ENCODE measurements around the gene CD164.

GRCh38 chr6:109345986-109346385 lies 36.3 kb downstream of the CD164 start:
- no peak for TF ChIP-seq CTCF (conservative IDR thresholded peaks at IDR 0.05; ENCODE audit: low read depth, low read length)
- no peak for TF ChIP-seq EZH2 (IDR thresholded peaks at IDR 0.05; ENCODE audit: low read length, unreplicated experiment)

Measured in PC-3 (cell line).